HCT116 (cell line): ENCODE data around the gene SLC16A4.

ENCODE experiments used
- EZH2phosphoT487 ChIP-seq: fragments of 200-600 bp; IDR thresholded peaks from 2 replicates; pipeline ENCODE4 v1.6.1; 2018; ENCODE audit warnings: antibody characterized with exemption, borderline replicate concordance
- JUND ChIP-seq: IDR thresholded peaks from 2 replicates; pipeline ENCODE4 v1.6.1; 2012
- POLR2A ChIP-seq: IDR thresholded peaks from 2 replicates; pipeline ENCODE4 v1.7.0; 2011; ENCODE audit warnings: borderline replicate concordance; ENCODE audit not compliant: insufficient read depth, insufficient read length; ENCODE audit errors: extremely low read depth
- RAD21 ChIP-seq: IDR thresholded peaks from 2 replicates; pipeline ENCODE4 v1.6.1; 2012; ENCODE audit warnings: low read depth, mild to moderate bottlenecking
- SP1 ChIP-seq: IDR thresholded peaks from 2 replicates; pipeline ENCODE4 v1.6.1; 2012; ENCODE audit warnings: low read depth
- YY1 ChIP-seq: IDR thresholded peaks from 2 replicates; pipeline ENCODE4 v1.6.1; 2011; ENCODE audit warnings: low read length, low read depth, moderate library complexity, mild to moderate bottlenecking; ENCODE audit not compliant: insufficient replicate concordance; ENCODE audit errors: extremely low read depth
- TF ChIP-seq, protein P1 (sequence below): IDR thresholded peaks from 2 replicates; pipeline ENCODE4 v1.6.1; 2012; ENCODE audit warnings: low read depth
- TF ChIP-seq, protein P2 (sequence below), 3 experiments: fragments of 200-600 bp in 1 of 3; sonication (generic) in 1 of 3; IDR thresholded peaks in 2 of 3; conservative IDR thresholded peaks in 1 of 3; 2 replicates each; pipeline ENCODE4 v1.5.1; 2012 to 2017; ENCODE audit warnings: low read depth in 2 of 3, low read length in 2 of 3, antibody characterized with exemption in 1 of 3, borderline replicate concordance in 1 of 3, control low read depth in 1 of 3, mild to moderate bottlenecking in 1 of 3, mixed read lengths in 1 of 3, mixed run types in 1 of 3, moderate library complexity in 1 of 3; ENCODE audit not compliant: insufficient read depth in 1 of 3

DNA sequence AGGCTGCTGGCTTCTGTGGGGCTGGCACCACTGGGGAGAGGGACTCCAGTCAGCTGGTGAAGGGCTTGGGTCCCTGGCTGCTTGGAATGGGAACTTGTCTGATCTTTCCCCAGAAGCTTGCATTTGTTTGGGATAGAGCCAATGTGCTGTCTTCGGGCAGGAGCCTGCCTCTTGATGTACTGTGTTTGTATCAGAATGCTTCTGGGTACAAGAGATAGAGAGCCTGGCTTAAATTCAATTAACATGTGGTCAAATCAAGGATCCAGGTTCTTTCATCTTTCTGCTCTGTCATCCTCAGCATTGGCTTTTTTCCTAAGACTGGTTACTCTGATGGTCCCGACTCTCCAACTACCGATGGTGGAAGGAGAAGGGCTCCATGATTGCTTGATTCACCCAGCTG is 44.1 kb upstream of the SLC16A4 start:
- TF ChIP-seq, protein P1, sequence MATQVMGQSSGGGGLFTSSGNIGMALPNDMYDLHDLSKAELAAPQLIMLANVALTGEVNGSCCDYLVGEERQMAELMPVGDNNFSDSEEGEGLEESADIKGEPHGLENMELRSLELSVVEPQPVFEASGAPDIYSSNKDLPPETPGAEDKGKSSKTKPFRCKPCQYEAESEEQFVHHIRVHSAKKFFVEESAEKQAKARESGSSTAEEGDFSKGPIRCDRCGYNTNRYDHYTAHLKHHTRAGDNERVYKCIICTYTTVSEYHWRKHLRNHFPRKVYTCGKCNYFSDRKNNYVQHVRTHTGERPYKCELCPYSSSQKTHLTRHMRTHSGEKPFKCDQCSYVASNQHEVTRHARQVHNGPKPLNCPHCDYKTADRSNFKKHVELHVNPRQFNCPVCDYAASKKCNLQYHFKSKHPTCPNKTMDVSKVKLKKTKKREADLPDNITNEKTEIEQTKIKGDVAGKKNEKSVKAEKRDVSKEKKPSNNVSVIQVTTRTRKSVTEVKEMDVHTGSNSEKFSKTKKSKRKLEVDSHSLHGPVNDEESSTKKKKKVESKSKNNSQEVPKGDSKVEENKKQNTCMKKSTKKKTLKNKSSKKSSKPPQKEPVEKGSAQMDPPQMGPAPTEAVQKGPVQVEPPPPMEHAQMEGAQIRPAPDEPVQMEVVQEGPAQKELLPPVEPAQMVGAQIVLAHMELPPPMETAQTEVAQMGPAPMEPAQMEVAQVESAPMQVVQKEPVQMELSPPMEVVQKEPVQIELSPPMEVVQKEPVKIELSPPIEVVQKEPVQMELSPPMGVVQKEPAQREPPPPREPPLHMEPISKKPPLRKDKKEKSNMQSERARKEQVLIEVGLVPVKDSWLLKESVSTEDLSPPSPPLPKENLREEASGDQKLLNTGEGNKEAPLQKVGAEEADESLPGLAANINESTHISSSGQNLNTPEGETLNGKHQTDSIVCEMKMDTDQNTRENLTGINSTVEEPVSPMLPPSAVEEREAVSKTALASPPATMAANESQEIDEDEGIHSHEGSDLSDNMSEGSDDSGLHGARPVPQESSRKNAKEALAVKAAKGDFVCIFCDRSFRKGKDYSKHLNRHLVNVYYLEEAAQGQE = no peak
- TF ChIP-seq, protein P2, sequence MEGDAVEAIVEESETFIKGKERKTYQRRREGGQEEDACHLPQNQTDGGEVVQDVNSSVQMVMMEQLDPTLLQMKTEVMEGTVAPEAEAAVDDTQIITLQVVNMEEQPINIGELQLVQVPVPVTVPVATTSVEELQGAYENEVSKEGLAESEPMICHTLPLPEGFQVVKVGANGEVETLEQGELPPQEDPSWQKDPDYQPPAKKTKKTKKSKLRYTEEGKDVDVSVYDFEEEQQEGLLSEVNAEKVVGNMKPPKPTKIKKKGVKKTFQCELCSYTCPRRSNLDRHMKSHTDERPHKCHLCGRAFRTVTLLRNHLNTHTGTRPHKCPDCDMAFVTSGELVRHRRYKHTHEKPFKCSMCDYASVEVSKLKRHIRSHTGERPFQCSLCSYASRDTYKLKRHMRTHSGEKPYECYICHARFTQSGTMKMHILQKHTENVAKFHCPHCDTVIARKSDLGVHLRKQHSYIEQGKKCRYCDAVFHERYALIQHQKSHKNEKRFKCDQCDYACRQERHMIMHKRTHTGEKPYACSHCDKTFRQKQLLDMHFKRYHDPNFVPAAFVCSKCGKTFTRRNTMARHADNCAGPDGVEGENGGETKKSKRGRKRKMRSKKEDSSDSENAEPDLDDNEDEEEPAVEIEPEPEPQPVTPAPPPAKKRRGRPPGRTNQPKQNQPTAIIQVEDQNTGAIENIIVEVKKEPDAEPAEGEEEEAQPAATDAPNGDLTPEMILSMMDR (IDR thresholded peaks at IDR 0.05 in 2 of 3, conservative IDR thresholded peaks at IDR 0.05 in 1 of 3; ENCODE audit: borderline replicate concordance in 1 of 3, insufficient read depth in 1 of 3, low read depth in 2 of 3, low read length in 2 of 3) = no peak
- TF ChIP-seq RAD21 (no peak), YY1 (no peak), POLR2A (no peak), EZH2phosphoT487 (no peak), SP1 (no peak), JUND (no peak)
